Stomach (tissue), 9 donors: ENCODE results near the gene ZNF221. TPM values are rescaled to one million over a fixed set of nuclear protein-coding genes. Genes with fewer than 3 reads are reported as not detected.

ENCODE experiments used
- DNase-seq, 2 donors: peaks; one replicate each; pipeline versions ENCODE4 v3.0.0 to v3.0.0-alpha.2; 2013 to 2019
- H3K27ac ChIP-seq, 5 donors: fragments of 200-600 bp in 4 of 5; sonication (generic) in 4 of 5; one replicate each; pipeline ENCODE4 v1.5.1; 2013 to 2019; ENCODE audit warnings: mild to moderate bottlenecking in 1 of 5, moderate library complexity in 1 of 5
- H3K27me3 ChIP-seq, 3 donors: fragments of 200-600 bp; sonication (generic); one replicate each; pipeline ENCODE4 v1.5.1; 2017 to 2019; ENCODE audit warnings: mixed run types in 1 of 3
- H3K36me3 ChIP-seq, 4 donors: fragments of 200-600 bp; sonication (generic); 1 replicate in 3 of 4; 2 replicates in 1 of 4; pipeline ENCODE4 v1.5.1; 2016 to 2019
- H3K4me1 ChIP-seq, 4 donors: fragments of 200-600 bp; sonication (generic); one replicate each; pipeline ENCODE4 v1.5.1; 2016 to 2019
- H3K4me3 ChIP-seq, 4 donors: fragments of 200-600 bp; sonication (generic) in 3 of 4; one replicate each; pipeline ENCODE4 v1.5.1; 2016 to 2019; ENCODE audit warnings: mild to moderate bottlenecking in 1 of 4
- H3K9me3 ChIP-seq, 4 donors: fragments of 200-600 bp; sonication (generic); one replicate each; pipeline ENCODE4 v1.5.1; 2016 to 2019
- CTCF ChIP-seq, 7 experiments: fragments of 450-650 bp in 4 of 7; fragments of 200-600 bp in 3 of 7; sonication (generic) in 3 of 7; IDR thresholded peaks; one replicate each; pipeline ENCODE4 v1.5.1; 2016 to 2019; ENCODE audit warnings: antibody characterized with exemption in 7 of 7, control low read depth in 2 of 7, mild to moderate bottlenecking in 1 of 7
- EP300 ChIP-seq: sonication (generic); formaldehyde crosslinking; IDR thresholded peaks from one replicate; pipeline ENCODE4 v1.6.1; 2017; ENCODE audit warnings: antibody characterized with exemption
- POLR2A ChIP-seq, 4 donors: fragments of 450-650 bp; IDR thresholded peaks; one replicate each; pipeline ENCODE4 v1.6.1; 2016; ENCODE audit warnings: antibody characterized with exemption in 4 of 4, control low read depth in 2 of 4, mild to moderate bottlenecking in 1 of 4, moderate library complexity in 1 of 4
- POLR2AphosphoS5 ChIP-seq, 3 donors: sonication (generic); formaldehyde crosslinking; IDR thresholded peaks; one replicate each; pipeline ENCODE4 v1.6.1; 2016; ENCODE audit warnings: antibody characterized with exemption in 3 of 3
- WGBS, 5 donors: extraction: QIAGEN DNeasy Blood & Tissue Kit in 3 of 5; methylation state at CpG; one replicate each; pipeline versions ENCODE4 v1.1.5 to v1.1.7; 2013 to 2018; 5-methylcytosine and 5-hydroxymethylcytosine counted together
- intact Hi-C: fragments of 100-400 bp; cut with DNase I; formaldehyde crosslinking; loops from one replicate; pipeline ENCODE4 v1.15.1; 2023; ENCODE audit warnings: low total_unique reads
- polyA plus RNA-seq, 3 donors: library from polyadenylated mRNA; stranded (reverse); fragments of 200-250 nt; gene quantifications; one replicate each; pipeline ENCODE4 v1.2.3, GENCODE V29; 2013
- total RNA-seq, 5 donors: library from RNA; depleted of rRNA; stranded (reverse); fragments of >200 nt; gene quantifications; one replicate each; pipeline versions ENCODE4 v1.1.0 to v1.2.3, GENCODE V29; 2014 to 2016
- donor health status: healthy with polysubstance abuse.
- donor health status: Bipolar disorder and iron deficiency.
- donor health status: healthy.

Gene ZNF221
- total and polyA plus RNA-seq, 8 donors = 0.31 to 12.1 (median 1.4) TPM; not detected in 1

GRCh38 chr19:43914051-43914450 lies 37.0 kb upstream of the ZNF221 start:
- peaks cover 57 to 72% (median 60%) of the 10 kb centered on the region in 4 donors for H3K36me3 ChIP-seq
- intact Hi-C loops = no loop called here
- no peaks in the 10 kb centered on the region for H3K27me3 ChIP-seq
- no peak for TF ChIP-seq POLR2A (IDR thresholded peaks at IDR 0.05)
- TF ChIP-seq CTCF (IDR thresholded peaks at IDR 0.05) = no peak
- no peak for TF ChIP-seq POLR2AphosphoS5 (IDR thresholded peaks at IDR 0.05)
- no peak for TF ChIP-seq EP300
- 64 to 98% (median 76%) methylated on average over 3 of the region's 3 CpGs for WGBS, 5 donors
- DNase-seq = no peak
- no peak overlapping the region for H3K27ac ChIP-seq
- H3K9me3 ChIP-seq = peaks cover 54 to 100% (median 98%) of the 10 kb centered on the region in 4 donors
- no peaks in the 10 kb centered on the region for H3K4me1 ChIP-seq
- H3K4me3 ChIP-seq = no peak overlapping the region

- no peaks in the 10 kb centered on the region for H3K27me3 ChIP-seq
- H3K36me3 ChIP-seq = peaks cover 74 to 100% (median 100%) of the 10 kb centered on the region in 4 donors
Observed at GRCh38 chr19:43923875-43924274, 27.2 kb upstream of the ZNF221 start.

DNA sequence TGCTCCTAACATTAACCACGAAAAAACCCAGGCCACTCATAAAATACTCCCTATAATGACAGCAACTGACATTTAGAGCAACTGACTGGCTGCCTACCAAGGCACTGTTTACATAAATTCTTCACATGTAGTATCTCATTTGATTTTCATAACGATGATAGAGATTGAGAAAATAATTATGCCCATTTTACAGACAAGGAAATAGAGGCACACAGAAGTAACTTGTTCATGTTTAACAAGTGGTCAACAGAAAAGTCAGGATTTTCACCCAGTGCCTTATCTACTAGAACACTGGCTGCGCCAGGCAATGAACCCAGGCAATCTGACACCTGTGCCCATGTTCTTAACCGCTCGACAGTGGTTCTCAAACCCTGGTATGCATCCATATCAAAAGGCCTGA lies 22.2 kb upstream of the ZNF221 start:
- Histone ChIP-seq H3K27me3 (no peaks in the 10 kb centered on the region), H3K4me1 (peaks cover 1 to 10% (median 6%) of the 10 kb centered on the region in 4 donors), H3K9me3 (peaks cover 0 to 39% (median 17%) of the 10 kb centered on the region in 4 donors), H3K27ac (no peak overlapping the region), H3K36me3 (peaks cover 66 to 95% (median 93%) of the 10 kb centered on the region in 4 donors), H3K4me3 (no peak overlapping the region)
- intact Hi-C loops = no loop called here
- TF ChIP-seq POLR2A (IDR thresholded peaks at IDR 0.05) = no peak
- no peak for TF ChIP-seq POLR2AphosphoS5 (IDR thresholded peaks at IDR 0.05)
- TF ChIP-seq EP300 = no peak
- no peak for TF ChIP-seq CTCF (IDR thresholded peaks at IDR 0.05)
- WGBS, 5 donors = 92 to 98% (median 95%) methylated on average over 5 of the region's 5 CpGs
- DNase-seq = no peak

More at GRCh38 chr19:43923875-43924274, 27.2 kb upstream of the ZNF221 start:
- DNase-seq = no peak
- H3K9me3 ChIP-seq = peaks cover 8 to 84% (median 58%) of the 10 kb centered on the region in 4 donors
- no peak overlapping the region for H3K27ac ChIP-seq
- H3K4me1 ChIP-seq = no peaks in the 10 kb centered on the region
- TF ChIP-seq EP300 = no peak
- no peak for TF ChIP-seq POLR2AphosphoS5 (IDR thresholded peaks at IDR 0.05)
- TF ChIP-seq CTCF (IDR thresholded peaks at IDR 0.05) = no peak
- no peak for TF ChIP-seq POLR2A (IDR thresholded peaks at IDR 0.05)
- intact Hi-C loops = no loop called here
- no peak overlapping the region for H3K4me3 ChIP-seq

DNA sequence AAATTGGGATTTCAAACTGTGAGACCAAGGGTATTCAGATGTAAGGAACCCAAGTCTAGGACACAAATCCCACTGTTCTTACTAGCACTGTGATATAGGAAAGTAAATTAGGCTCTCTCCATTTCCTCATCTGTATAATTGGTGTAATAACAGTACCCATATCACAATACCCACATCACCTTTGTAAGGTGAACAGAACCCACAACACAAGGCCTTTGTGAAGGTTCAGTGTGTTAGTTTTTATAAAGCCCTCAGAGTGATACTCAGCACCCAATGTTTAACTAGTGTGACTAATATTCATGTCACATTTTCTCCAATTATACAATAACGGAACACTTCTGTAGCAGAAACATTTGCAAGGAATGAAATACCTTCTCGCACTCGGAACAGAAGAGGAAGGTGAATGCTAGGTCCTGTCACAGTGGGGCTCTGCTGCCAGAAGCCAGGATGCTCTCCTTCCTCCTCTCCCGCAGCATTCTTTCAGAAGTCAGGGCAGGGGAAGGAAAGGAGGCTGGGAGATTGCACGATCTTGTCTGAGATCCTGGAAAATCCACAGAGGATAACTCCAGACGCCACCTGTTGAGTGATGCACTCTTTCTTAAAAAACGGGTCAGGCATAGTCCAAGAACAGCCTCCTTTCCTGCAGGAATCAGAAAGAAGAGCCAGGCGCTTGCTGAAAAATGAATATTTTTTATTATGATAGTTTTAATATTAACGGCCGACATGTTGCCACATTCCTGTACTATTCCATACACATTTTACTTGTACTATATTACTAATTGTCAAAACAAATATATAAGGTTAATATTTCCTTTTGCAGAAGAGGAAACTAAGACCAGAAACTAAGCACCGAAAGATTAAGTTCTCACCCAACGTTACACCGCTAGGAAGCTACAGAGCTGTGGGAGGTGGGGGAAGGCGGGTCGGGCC lies 16.7 kb upstream of the ZNF221 start:
- peak overlapping the region; percentile 59 to 81 (median 66) for H3K4me3 ChIP-seq
- TF ChIP-seq POLR2A (IDR thresholded peaks at IDR 0.05) (no peak), POLR2AphosphoS5 (IDR thresholded peaks at IDR 0.05) (no peak), CTCF (IDR thresholded peaks at IDR 0.05) (no peak), EP300 (no peak)
- H3K4me1 ChIP-seq = peaks cover 8 to 24% (median 18%) of the 10 kb centered on the region in 4 donors
- intact Hi-C loops = no loop called here
- 10 to 15% (median 11%) methylated on average over 15 of the region's 15 CpGs for WGBS, 5 donors
- peaks cover 30 to 40% (median 38%) of the 10 kb centered on the region in 4 donors for H3K36me3 ChIP-seq
- H3K9me3 ChIP-seq = peaks cover 0 to 9% (median 4%) of the 10 kb centered on the region in 4 donors
- DNase-seq = peak in 1 of 2 donors; percentile 11
- H3K27ac ChIP-seq = peak overlapping the region; percentile 83 to 89 (median 86)
- no peaks in the 10 kb centered on the region for H3K27me3 ChIP-seq
